Upper lobe of left lung (tissue), 4 donors: ENCODE results near the gene GRK1.

Experiments used
- CTCF ChIP-seq, 6 experiments: fragments of 450-650 bp in 4 of 6; fragments of 200-600 bp in 2 of 6; sonication (generic) in 2 of 6; IDR thresholded peaks; one replicate each; pipeline ENCODE4 v1.5.1; 2016 to 2019; ENCODE audit warnings: antibody characterized with exemption in 6 of 6
- POLR2A ChIP-seq, 4 donors: fragments of 450-650 bp; IDR thresholded peaks; one replicate each; pipeline ENCODE4 v1.5.1; 2016 to 2017; ENCODE audit warnings: antibody characterized with exemption in 4 of 4, mild to moderate bottlenecking in 2 of 4
- POLR2AphosphoS5 ChIP-seq, 2 donors: sonication (generic); formaldehyde crosslinking; IDR thresholded peaks; one replicate each; pipeline ENCODE4 v1.5.1; 2017; ENCODE audit warnings: antibody characterized with exemption in 2 of 2

- no peak for TF ChIP-seq CTCF (IDR thresholded peaks at IDR 0.05)
- TF ChIP-seq POLR2AphosphoS5 (IDR thresholded peaks at IDR 0.05) = no peak
- TF ChIP-seq POLR2A (IDR thresholded peaks at IDR 0.05) = no peak
Observed at GRCh38 chr13:113747291-113747833, 80.3 kb downstream of the GRK1 start.
